Colonic mucosa (tissue), 4 donors: ENCODE data around the gene MYOF. TPM values are rescaled to one million over a fixed set of nuclear protein-coding genes. Genes with fewer than 3 reads are reported as not detected.
"Not testable (repeated sequence)": the region's sequence is repeated elsewhere in the genome, so short reads cannot be mapped to it uniquely, and the experiment has no call there.

Experiments
- DNase-seq: peaks from one replicate; pipeline ENCODE4 v3.0.0-alpha.2; 2020
- H3K27ac ChIP-seq: fragments of 200-600 bp; one replicate; pipeline ENCODE4 v1.8.0; 2021
- H3K27me3 ChIP-seq: fragments of 200-600 bp; one replicate; pipeline ENCODE4 v1.8.0; 2021
- H3K36me3 ChIP-seq: fragments of 200-600 bp; one replicate; pipeline ENCODE4 v1.8.0; 2021
- H3K4me1 ChIP-seq: fragments of 200-600 bp; one replicate; pipeline ENCODE4 v1.8.0; 2021; ENCODE audit warnings: mild to moderate bottlenecking
- H3K4me3 ChIP-seq: fragments of 200-600 bp; one replicate; pipeline ENCODE4 v1.8.0; 2021
- H3K9ac ChIP-seq, 2 donors: one replicate each; pipeline ENCODE4 v1.7.0; 2013; ENCODE audit warnings: control low read depth in 2 of 2, low read depth in 2 of 2, low read length in 2 of 2
- H3K9me3 ChIP-seq: fragments of 200-600 bp; one replicate; pipeline ENCODE4 v1.8.0; 2021
- intact Hi-C: fragments of 100-400 bp; cut with DNase I; formaldehyde crosslinking; loops from one replicate; pipeline ENCODE4 v1.14.1; 2022
- total RNA-seq, 2 donors: library from RNA; stranded (reverse); fragmentation: NEBNext Ultra II Directional in 1 of 2; extraction: Animal tissue kit (Norgen Biotek cat#: 25700) in 1 of 2; gene quantifications; one replicate each; pipeline ENCODE4 v1.2.1, GENCODE V29; 2021
- TF ChIP-seq, protein P1 (sequence below): fragments of 200-600 bp; IDR thresholded peaks from one replicate; pipeline ENCODE4 v1.8.0; 2022; ENCODE audit warnings: antibody characterized with exemption, mild to moderate bottlenecking
- donor health status: healthy.
- donor health status: DM: no; HTN: no; CAD: no.
- donor health status: DM: no; HTN: no; CAD: no.

MYOF gene
- total RNA-seq, 2 donors from 2014 or later = 88.1 to 90.9 TPM

DNA sequence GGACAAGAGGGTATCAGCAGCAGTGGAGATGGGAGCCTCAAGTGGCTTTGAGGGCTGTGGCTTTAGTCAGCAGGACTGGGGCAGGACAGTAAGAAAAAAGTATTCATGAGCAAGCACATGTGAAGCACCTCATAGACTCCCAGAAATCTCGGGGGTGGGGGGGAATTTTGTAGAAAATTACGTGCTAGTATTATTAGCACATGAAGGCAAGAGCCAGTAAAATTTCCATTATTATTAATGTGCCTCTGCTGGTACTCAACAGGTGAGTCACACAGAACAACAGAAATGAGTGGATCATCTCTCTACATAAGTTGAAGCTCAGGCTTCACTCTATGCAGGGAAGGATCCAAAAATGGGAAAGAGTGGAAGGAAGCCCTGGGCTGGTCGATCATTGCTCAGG is 114.5 kb downstream of the MYOF start:
- intact Hi-C loops = no loop called here
- Histone ChIP-seq H3K27ac (no peak overlapping the region), H3K9ac (no peak overlapping the region), H3K9me3 (no peaks in the 10 kb centered on the region), H3K4me1 (no peaks in the 10 kb centered on the region), H3K36me3 (no peaks in the 10 kb centered on the region), H3K27me3 (no peaks in the 10 kb centered on the region), H3K4me3 (no peak overlapping the region)
- no peak for DNase-seq
- TF ChIP-seq, protein P1, sequence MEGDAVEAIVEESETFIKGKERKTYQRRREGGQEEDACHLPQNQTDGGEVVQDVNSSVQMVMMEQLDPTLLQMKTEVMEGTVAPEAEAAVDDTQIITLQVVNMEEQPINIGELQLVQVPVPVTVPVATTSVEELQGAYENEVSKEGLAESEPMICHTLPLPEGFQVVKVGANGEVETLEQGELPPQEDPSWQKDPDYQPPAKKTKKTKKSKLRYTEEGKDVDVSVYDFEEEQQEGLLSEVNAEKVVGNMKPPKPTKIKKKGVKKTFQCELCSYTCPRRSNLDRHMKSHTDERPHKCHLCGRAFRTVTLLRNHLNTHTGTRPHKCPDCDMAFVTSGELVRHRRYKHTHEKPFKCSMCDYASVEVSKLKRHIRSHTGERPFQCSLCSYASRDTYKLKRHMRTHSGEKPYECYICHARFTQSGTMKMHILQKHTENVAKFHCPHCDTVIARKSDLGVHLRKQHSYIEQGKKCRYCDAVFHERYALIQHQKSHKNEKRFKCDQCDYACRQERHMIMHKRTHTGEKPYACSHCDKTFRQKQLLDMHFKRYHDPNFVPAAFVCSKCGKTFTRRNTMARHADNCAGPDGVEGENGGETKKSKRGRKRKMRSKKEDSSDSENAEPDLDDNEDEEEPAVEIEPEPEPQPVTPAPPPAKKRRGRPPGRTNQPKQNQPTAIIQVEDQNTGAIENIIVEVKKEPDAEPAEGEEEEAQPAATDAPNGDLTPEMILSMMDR = no peak

DNA sequence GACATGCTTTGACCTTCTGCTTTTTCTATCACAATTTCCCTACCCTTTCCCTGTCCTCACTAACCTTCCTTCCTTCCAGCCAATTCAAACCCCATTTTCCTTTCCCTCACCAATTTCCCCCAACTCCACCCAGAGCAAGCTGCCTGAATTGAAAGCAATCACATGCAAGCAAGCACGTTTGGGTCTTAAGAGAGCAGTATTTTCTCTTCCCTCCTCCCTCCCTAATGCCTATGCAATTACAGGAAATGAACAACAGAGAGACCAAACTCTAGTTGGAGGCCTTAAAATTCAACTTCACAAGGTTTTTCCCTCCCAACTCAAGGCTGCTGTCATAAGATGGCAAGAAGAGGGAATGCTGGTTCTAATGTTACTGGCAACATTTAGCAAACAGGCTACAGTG is 117.2 kb downstream of the MYOF start:
- Histone ChIP-seq H3K4me1 (no peaks in the 10 kb centered on the region), H3K36me3 (no peaks in the 10 kb centered on the region), H3K9me3 (no peaks in the 10 kb centered on the region), H3K9ac (no peak overlapping the region), H3K27me3 (no peaks in the 10 kb centered on the region), H3K27ac (no peak overlapping the region), H3K4me3 (no peak overlapping the region)
- intact Hi-C loops = no loop called here
- TF ChIP-seq, protein P1 = no peak
- DNase-seq = no peak

DNA sequence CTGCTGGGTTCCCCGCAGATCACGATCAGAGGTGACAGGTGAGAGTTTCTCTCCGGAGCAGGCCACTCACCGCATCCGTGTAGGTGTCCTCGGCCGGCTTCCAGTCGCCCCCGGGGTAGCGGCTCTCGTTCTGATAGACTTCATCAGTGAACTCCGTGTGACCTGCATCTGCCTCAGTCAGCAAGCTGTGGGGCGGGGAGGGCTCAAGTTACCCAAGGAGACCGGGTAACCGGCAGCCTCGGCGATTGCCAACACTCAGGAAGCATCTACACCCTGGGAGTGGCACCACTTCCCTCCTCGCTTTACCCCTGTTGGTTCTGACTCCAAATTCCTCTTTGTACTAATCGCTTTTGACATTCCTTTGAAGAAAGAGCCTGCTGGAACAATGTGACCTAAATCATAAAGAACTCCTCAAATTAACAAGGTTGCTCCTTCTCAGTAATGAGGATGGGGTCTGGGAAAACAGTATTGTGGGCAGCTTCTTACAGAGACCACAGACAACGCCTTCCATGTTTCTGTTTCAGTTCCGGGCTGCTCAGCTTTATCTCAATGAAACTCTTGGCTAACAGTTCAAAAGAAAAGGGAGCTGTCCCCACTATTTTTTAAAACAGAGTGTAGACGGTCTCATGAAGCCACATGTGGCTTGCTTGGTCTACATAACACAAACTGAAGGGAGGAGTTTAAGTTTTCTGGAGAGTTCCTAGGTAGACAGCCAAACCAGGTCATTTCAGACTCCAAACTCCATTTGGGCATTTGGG is 118.1 kb downstream of the MYOF start:
- Histone ChIP-seq H3K9me3 (no peaks in the 10 kb centered on the region), H3K9ac (no peak overlapping the region), H3K4me1 (no peaks in the 10 kb centered on the region), H3K27ac (no peak overlapping the region), H3K36me3 (no peaks in the 10 kb centered on the region), H3K27me3 (no peaks in the 10 kb centered on the region), H3K4me3 (no peak overlapping the region)
- TF ChIP-seq, protein P1 = no peak
- intact Hi-C loops = no loop called here
- DNase-seq = no peak

DNA sequence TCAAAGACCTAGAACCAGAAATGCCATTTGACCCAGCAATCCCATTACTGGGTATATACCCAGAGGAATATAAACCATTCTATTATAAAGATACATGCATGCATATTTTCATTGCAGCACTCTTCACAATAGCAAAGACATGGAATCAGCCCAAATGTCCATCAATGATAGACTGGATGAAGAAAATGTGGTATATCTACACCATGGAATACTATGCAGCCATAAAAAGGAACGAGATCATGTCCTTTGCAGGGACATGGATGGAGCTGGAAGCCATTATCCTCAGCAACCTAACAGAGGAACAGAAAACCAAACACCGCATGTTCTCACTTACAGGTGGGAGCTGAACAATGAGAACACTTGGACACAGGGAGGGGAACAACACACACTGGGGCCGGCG is 123.7 kb downstream of the MYOF start:
- H3K4me3 ChIP-seq, H3K9ac ChIP-seq, H3K27me3 ChIP-seq, H3K4me1 ChIP-seq, H3K27ac ChIP-seq, DNase-seq, intact Hi-C loops, H3K9me3 ChIP-seq: not testable (repeated sequence)
- H3K36me3 ChIP-seq = peaks cover 12% of the 10 kb centered on the region

DNA sequence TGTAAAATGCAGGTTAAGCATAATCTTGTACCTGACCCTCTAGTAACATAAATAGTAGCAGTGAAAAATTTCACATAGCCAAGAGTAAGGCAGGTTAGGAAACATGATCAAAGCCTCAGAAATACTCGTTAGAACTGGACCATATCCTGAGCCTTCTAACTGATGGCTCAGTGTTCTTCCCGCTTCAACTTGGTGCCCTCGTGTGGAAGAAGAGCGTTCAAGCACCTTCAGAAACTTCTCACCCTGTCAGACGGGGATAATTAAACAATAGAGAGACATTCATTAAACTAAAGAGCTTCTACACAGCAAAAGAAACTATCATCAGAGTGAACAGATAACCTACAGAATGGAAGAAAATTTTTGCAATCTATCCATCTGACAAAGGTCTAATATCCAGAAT is 124.5 kb downstream of the MYOF start:
- Histone ChIP-seq H3K27ac (no peak overlapping the region), H3K9ac (no peak overlapping the region), H3K36me3 (peaks cover 12% of the 10 kb centered on the region), H3K9me3 (no peaks in the 10 kb centered on the region), H3K4me1 (no peaks in the 10 kb centered on the region), H3K4me3 (no peak overlapping the region), H3K27me3 (no peaks in the 10 kb centered on the region)
- no peak for DNase-seq
- TF ChIP-seq, protein P1 = peak; percentile 34
- intact Hi-C loops = no loop called here

DNA sequence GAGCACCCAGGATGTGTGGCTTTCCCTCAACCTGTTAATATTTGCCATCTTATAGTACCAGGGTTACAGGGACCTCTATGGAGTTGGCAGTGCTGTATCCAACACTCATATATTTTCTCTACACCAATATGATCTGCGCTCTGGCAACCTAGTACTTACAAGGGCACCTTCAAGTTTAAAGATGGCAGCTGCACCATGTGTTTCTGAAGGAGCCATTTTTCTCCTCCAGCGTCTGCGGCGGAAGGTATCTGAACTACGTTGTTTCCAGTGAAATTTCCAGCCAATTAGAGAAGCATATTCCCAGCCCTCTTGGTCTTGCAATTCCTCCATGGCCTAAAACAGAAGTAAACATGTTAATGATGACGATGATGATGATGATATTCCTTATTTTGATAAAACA is 125.6 kb downstream of the MYOF start:
- Histone ChIP-seq H3K27me3 (no peaks in the 10 kb centered on the region), H3K9me3 (no peaks in the 10 kb centered on the region), H3K4me3 (no peak overlapping the region), H3K4me1 (no peaks in the 10 kb centered on the region), H3K36me3 (peaks cover 12% of the 10 kb centered on the region), H3K27ac (no peak overlapping the region), H3K9ac (no peak overlapping the region)
- intact Hi-C loops = no loop called here
- TF ChIP-seq, protein P1 = no peak
- no peak for DNase-seq
